Measurements from ENCODE around the gene SPPL3. TPM values are rescaled to one million over a fixed set of nuclear protein-coding genes. Genes with fewer than 3 reads are reported as not detected.
A peak's percentile ranks its signal among the peaks of the same experiment; 100 is the strongest.

The SPPL3 gene
- total RNA-seq, 2 experiments from 2014 or later, result 19.8 to 22.2 TPM

DNA sequence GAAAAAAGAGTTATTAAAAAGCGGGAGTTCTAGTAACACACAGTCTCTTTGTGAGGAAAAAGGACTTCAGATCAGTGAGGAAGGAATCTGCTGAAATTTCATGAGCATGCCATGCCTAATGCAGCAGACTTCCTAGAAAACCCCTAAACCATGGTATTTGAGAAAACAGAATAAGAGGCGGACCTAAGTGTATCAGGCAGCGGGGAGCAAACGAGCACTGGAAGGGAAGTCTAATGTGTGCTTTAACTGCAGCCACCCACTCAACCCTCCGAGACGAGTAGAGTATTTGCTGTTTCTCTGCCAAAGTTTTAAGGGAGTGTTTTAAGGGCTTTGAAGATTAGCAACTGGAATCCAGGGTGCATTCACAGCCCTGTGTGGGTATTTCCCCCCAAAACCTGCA lies 142.1 kb downstream of the SPPL3 start:
- DNase-seq, result no peak
- peaks cover 1% of the 10 kb centered on the region for H3K36me3 Mint-ChIP-seq (ENCODE audit: low read depth)
- CTCF ChIA-PET, result interaction anchor here (0.5 to 1.4 kb wide), 5 partner anchors 9 to 325 kb away, joined by 3 to 6 read pairs (median 3); no protein-coding TSS in a partner anchor
- H3K27me3 Mint-ChIP-seq (ENCODE audit: low read depth), result no peaks in the 10 kb centered on the region
- intact Hi-C loops (cut with micrococcal nuclease), result no loop called here
- no peaks in the 10 kb centered on the region for H3K9me3 Mint-ChIP-seq
- H3K4me3 Mint-ChIP-seq, result no peak overlapping the region
- H3K27ac Mint-ChIP-seq, result peak overlapping the region; percentile 8
- H3K4me1 Mint-ChIP-seq (ENCODE audit: low read depth), result peaks cover 11% of the 10 kb centered on the region

DNA sequence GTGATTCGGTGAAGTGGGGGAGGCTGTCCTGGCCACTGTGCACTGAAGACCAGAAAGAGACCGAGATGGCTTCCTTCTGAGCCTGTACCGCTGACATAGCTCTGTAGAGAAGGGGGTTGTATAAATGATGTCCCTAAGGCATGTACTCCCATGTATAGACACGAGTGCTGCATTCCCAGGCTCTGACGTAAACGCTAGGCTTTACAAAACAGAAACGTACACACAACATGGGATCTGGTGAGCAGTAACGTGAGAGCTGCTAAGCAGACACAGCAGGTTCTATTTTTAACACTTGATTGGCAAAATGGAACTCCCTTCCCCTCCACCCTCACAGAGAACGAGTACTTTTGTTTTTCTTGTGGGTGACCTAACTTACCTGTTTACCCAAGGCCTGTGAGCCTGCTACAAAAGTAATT lies 142.6 kb downstream of the SPPL3 start:
- CTCF ChIA-PET, result interaction anchor here (0.5 to 1.3 kb wide), 4 partner anchors 9 to 324 kb away, joined by 3 to 6 read pairs (median 4); no protein-coding TSS in a partner anchor
- intact Hi-C loops (cut with micrococcal nuclease), result no loop called here
- no peaks in the 10 kb centered on the region for H3K9me3 Mint-ChIP-seq
- H3K27ac Mint-ChIP-seq, result peak overlapping the region; percentile 8
- H3K27me3 Mint-ChIP-seq (ENCODE audit: low read depth), result no peaks in the 10 kb centered on the region
- peaks cover 11% of the 10 kb centered on the region for H3K4me1 Mint-ChIP-seq (ENCODE audit: low read depth)
- no peak for DNase-seq
- peaks cover 1% of the 10 kb centered on the region for H3K36me3 Mint-ChIP-seq (ENCODE audit: low read depth)
- no peak overlapping the region for H3K4me3 Mint-ChIP-seq

GRCh38 chr12:120760349-120761254 lies 143.6 kb downstream of the SPPL3 start:
- intact Hi-C loops (cut with micrococcal nuclease), result no loop called here
- Mint-ChIP-seq H3K27me3 (ENCODE audit: low read depth) (no peaks in the 10 kb centered on the region), H3K27ac (no peak overlapping the region), H3K36me3 (ENCODE audit: low read depth) (peaks cover 1% of the 10 kb centered on the region), H3K9me3 (no peaks in the 10 kb centered on the region), H3K4me1 (ENCODE audit: low read depth) (peaks cover 11% of the 10 kb centered on the region), H3K4me3 (no peak overlapping the region)
- DNase-seq, result peak; percentile 47
- CTCF ChIA-PET, result no interaction called here

DNA sequence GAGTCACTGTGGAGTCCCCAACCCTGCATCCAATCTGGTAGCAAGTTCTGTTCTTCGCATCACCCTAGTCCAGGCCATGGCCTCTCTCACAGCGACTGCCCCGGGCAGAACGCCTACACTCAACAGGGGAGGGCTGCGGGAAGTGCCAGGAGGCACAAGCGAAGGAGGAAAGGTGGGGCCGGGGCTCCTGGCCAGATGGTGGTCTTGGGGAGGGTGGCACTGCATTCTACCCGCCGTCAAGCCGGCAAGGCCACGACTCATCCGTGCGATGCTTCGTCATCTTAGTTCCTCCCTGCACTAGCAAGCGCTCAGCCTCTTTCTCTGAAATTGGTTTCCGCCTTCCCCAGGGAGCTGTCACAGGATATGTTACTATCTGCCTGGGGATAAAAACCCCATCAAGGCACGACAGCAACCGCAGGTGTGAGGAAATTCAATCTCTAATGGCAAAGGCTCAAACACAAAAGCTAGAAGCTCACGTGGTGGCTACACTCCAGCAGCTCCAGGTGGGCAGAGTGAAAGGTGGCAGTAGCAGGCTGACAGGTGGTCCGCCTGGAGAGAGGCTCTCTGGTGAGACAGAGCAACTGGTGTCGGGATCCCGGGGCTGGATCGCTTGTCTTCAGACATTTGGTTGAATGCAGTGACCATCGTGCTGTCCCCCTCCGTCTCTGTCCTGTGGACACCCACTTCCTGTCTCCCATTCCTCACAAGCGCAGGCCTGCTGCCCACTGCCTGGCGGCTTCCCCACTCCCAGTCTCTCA lies 144.4 kb downstream of the SPPL3 start:
- intact Hi-C loops (cut with micrococcal nuclease), result no loop called here
- peaks cover 3% of the 10 kb centered on the region for H3K9me3 Mint-ChIP-seq
- no peak overlapping the region for H3K4me3 Mint-ChIP-seq
- peaks cover 1% of the 10 kb centered on the region for H3K36me3 Mint-ChIP-seq (ENCODE audit: low read depth)
- peak; percentile 44 for DNase-seq
- H3K27ac Mint-ChIP-seq, result no peak overlapping the region
- H3K27me3 Mint-ChIP-seq (ENCODE audit: low read depth), result peaks cover 2% of the 10 kb centered on the region
- CTCF ChIA-PET, result no interaction called here
- peaks cover 11% of the 10 kb centered on the region for H3K4me1 Mint-ChIP-seq (ENCODE audit: low read depth)

- Mint-ChIP-seq H3K4me1 (ENCODE audit: low read depth) (peaks cover 11% of the 10 kb centered on the region), H3K36me3 (ENCODE audit: low read depth) (peaks cover 1% of the 10 kb centered on the region), H3K9me3 (peaks cover 3% of the 10 kb centered on the region), H3K4me3 (no peak overlapping the region), H3K27ac (no peak overlapping the region), H3K27me3 (ENCODE audit: low read depth) (peaks cover 2% of the 10 kb centered on the region)
- intact Hi-C loops (cut with micrococcal nuclease), result no loop called here
- CTCF ChIA-PET, result no interaction called here
- no peak for DNase-seq
Measured at GRCh38 chr12:120758798-120759590, 145.2 kb downstream of the SPPL3 start.

DNA sequence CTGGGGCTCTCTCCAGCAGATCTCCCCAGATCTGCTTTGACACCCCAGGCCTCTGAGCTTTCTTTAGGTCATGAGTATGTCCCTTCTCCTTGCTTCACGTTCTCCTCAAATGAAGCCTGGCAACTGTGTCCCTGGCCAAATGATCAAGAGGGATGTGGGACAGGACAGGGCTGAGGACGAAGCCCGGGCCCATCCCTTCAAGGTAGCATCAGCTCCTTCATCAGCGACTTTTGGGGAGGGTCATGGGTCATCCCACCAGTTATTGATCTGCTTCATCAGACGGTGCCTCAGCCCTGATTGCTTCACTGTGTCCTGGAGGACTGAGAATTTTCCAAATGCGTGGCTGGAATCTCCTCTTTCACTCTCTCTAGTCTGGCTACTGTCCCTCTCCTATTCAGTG lies 146.2 kb downstream of the SPPL3 start:
- H3K4me3 Mint-ChIP-seq, result no peak overlapping the region
- H3K27me3 Mint-ChIP-seq (ENCODE audit: low read depth), result peaks cover 2% of the 10 kb centered on the region
- H3K4me1 Mint-ChIP-seq (ENCODE audit: low read depth), result peaks cover 11% of the 10 kb centered on the region
- CTCF ChIA-PET, result interaction anchor here (0.6 to 0.8 kb wide), 2 partner anchors 185 to 335 kb away, joined by 3 read pairs; no protein-coding TSS in a partner anchor
- H3K9me3 Mint-ChIP-seq, result peaks cover 5% of the 10 kb centered on the region
- DNase-seq, result no peak
- no peak overlapping the region for H3K27ac Mint-ChIP-seq
- intact Hi-C loops (cut with micrococcal nuclease), result no loop called here
- H3K36me3 Mint-ChIP-seq (ENCODE audit: low read depth), result peaks cover 2% of the 10 kb centered on the region

DNA sequence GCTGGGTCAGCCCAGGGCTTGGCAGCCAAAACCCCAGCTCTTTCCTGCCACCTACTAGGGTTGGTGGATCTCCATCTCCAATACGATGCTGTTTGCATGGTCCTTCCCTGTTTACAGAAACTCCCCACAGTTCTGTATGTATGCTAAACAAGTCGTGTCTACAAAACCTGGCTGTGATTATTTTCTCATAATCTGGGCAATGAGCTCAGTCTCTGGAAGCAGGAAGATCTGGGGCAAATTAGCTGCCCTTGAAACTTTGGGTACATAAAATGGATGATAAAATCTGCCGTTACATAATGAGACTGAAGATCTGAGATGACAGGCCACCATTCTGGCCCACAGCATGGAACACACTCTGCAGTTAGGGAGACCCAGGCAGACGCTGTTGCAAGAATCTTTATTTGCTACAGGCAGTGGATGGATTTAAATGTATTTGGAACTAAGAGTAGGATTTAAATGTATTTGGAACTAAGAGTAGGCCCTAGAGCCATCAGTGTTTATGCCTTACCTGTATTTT lies 146.9 kb downstream of the SPPL3 start:
- H3K27ac Mint-ChIP-seq, result no peak overlapping the region
- peaks cover 2% of the 10 kb centered on the region for H3K27me3 Mint-ChIP-seq (ENCODE audit: low read depth)
- H3K36me3 Mint-ChIP-seq (ENCODE audit: low read depth), result peaks cover 1% of the 10 kb centered on the region
- intact Hi-C loops (cut with micrococcal nuclease), result no loop called here
- no peak for DNase-seq
- no peak overlapping the region for H3K4me3 Mint-ChIP-seq
- peaks cover 10% of the 10 kb centered on the region for H3K4me1 Mint-ChIP-seq (ENCODE audit: low read depth)
- H3K9me3 Mint-ChIP-seq, result peaks cover 5% of the 10 kb centered on the region
- CTCF ChIA-PET, result interaction anchor here (0.8 kb wide), 1 partner anchor 336 kb away, joined by 3 read pairs; no protein-coding TSS in a partner anchor

GRCh38 chr12:120755269-120755668 lies 148.9 kb downstream of the SPPL3 start:
- H3K4me1 Mint-ChIP-seq (ENCODE audit: low read depth), result peaks cover 5% of the 10 kb centered on the region
- no peak overlapping the region for H3K27ac Mint-ChIP-seq
- H3K9me3 Mint-ChIP-seq, result peaks cover 5% of the 10 kb centered on the region
- DNase-seq, result no peak
- peaks cover 2% of the 10 kb centered on the region for H3K27me3 Mint-ChIP-seq (ENCODE audit: low read depth)
- intact Hi-C loops (cut with micrococcal nuclease), result no loop called here
- peaks cover 1% of the 10 kb centered on the region for H3K36me3 Mint-ChIP-seq (ENCODE audit: low read depth)
- CTCF ChIA-PET, result no interaction called here
- no peak overlapping the region for H3K4me3 Mint-ChIP-seq

GRCh38 chr12:120754792-120755191 lies 149.4 kb downstream of the SPPL3 start:
- peaks cover 2% of the 10 kb centered on the region for H3K27me3 Mint-ChIP-seq (ENCODE audit: low read depth)
- intact Hi-C loops (cut with micrococcal nuclease), result no loop called here
- H3K4me3 Mint-ChIP-seq, result no peak overlapping the region
- H3K36me3 Mint-ChIP-seq (ENCODE audit: low read depth), result peaks cover 1% of the 10 kb centered on the region
- H3K27ac Mint-ChIP-seq, result no peak overlapping the region
- H3K4me1 Mint-ChIP-seq (ENCODE audit: low read depth), result peaks cover 5% of the 10 kb centered on the region
- no peak for DNase-seq
- CTCF ChIA-PET, result no interaction called here
- H3K9me3 Mint-ChIP-seq, result peaks cover 5% of the 10 kb centered on the region

GRCh38 chr12:120751389-120751788 lies 152.8 kb downstream of the SPPL3 start:
- H3K27ac Mint-ChIP-seq, result no peak overlapping the region
- no peaks in the 10 kb centered on the region for H3K4me1 Mint-ChIP-seq (ENCODE audit: low read depth)
- CTCF ChIA-PET, result no interaction called here
- H3K4me3 Mint-ChIP-seq, result no peak overlapping the region
- intact Hi-C loops (cut with micrococcal nuclease), result no loop called here
- peaks cover 2% of the 10 kb centered on the region for H3K27me3 Mint-ChIP-seq (ENCODE audit: low read depth)
- H3K9me3 Mint-ChIP-seq, result peaks cover 5% of the 10 kb centered on the region
- H3K36me3 Mint-ChIP-seq (ENCODE audit: low read depth), result peaks cover 1% of the 10 kb centered on the region
- DNase-seq, result no peak

GRCh38 chr12:120750806-120751205 lies 153.4 kb downstream of the SPPL3 start:
- intact Hi-C loops (cut with micrococcal nuclease), result loop anchor here (1.0 kb wide), 1 partner anchor 220 kb away; no protein-coding TSS in a partner anchor
- Mint-ChIP-seq H3K27me3 (ENCODE audit: low read depth) (peaks cover 2% of the 10 kb centered on the region), H3K4me3 (no peak overlapping the region), H3K9me3 (peaks cover 5% of the 10 kb centered on the region), H3K4me1 (ENCODE audit: low read depth) (no peaks in the 10 kb centered on the region), H3K27ac (no peak overlapping the region), H3K36me3 (ENCODE audit: low read depth) (peaks cover 1% of the 10 kb centered on the region)
- CTCF ChIA-PET, result interaction anchor here (0.6 to 1.4 kb wide), 5 partner anchors 16 to 231 kb away, joined by 3 to 5 read pairs (median 4); no protein-coding TSS in a partner anchor
- DNase-seq, result peak; percentile 45
